Measurements from ENCODE around the gene ACTN4.

Gene ACTN4

GRCh38 chr19:38780443-38780842 lies 133.0 kb downstream of the ACTN4 start:
- DNase-seq, result no peak

DNA sequence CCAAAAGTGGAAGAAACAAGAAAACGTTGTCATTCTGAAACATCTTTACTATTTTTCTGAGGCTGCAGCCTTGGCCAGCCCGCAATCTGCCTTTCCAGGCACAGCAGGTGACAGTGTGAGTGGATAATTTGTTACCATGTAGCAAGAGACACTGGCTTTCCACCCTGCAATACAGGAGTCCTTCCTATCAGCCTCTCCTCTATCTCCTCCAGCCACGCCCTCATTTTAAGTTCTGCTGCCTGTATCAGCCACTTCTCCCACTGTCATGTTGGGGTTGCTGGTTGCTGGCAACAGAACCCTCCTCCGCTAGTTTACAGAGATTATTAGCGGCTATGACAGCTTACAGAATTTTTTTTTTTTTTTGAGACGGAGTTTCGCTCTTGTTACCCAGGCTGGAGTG lies 133.6 kb downstream of the ACTN4 start:
- no peak for DNase-seq
